ENCODE data around the gene THOC7. TPM values are rescaled to one million over a fixed set of nuclear protein-coding genes. Genes with fewer than 3 reads are reported as not detected.

THOC7 gene
- total RNA-seq, 6 donors from 2014 or later, result 16.2 to 77.7 (median 40.6) TPM

DNA sequence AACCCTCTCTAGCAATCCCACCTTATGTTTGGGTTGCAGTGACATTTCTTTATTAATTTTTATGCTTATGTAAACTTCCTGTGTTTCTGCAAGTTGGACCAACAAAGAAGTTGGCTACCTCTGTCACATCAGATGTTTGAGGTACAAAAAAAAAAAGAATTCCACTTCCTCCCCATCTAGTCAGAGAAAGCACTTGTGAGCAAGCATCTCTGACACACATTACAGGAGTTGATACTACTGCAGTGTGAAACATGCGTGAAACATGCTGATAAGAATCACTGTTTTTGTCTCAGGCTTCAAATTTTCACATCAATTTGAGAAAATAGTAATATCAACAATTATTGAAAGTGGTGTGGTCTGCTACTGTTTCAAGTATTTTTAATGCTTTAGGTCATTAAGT is 47.3 kb upstream of the THOC7 start:
- ATAC-seq (ENCODE audit: low FRiP score in 2 of 2) (no peak), DNase-seq (no peak)
- TF ChIP-seq POLR2AphosphoS5 (IDR thresholded peaks at IDR 0.05) (no peak), POLR2A (IDR thresholded peaks at IDR 0.05) (no peak), EP300 (IDR thresholded peaks at IDR 0.05) (no peak)
- TF ChIP-seq, protein P1, sequence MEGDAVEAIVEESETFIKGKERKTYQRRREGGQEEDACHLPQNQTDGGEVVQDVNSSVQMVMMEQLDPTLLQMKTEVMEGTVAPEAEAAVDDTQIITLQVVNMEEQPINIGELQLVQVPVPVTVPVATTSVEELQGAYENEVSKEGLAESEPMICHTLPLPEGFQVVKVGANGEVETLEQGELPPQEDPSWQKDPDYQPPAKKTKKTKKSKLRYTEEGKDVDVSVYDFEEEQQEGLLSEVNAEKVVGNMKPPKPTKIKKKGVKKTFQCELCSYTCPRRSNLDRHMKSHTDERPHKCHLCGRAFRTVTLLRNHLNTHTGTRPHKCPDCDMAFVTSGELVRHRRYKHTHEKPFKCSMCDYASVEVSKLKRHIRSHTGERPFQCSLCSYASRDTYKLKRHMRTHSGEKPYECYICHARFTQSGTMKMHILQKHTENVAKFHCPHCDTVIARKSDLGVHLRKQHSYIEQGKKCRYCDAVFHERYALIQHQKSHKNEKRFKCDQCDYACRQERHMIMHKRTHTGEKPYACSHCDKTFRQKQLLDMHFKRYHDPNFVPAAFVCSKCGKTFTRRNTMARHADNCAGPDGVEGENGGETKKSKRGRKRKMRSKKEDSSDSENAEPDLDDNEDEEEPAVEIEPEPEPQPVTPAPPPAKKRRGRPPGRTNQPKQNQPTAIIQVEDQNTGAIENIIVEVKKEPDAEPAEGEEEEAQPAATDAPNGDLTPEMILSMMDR (IDR thresholded peaks at IDR 0.05), result no peak
- Histone ChIP-seq H3K4me3 (peak overlapping the region in 1 of 4 donors; percentile 91), H3K36me3 (peaks cover 0 to 9% (median 2%) of the 10 kb centered on the region in 4 donors), H3K9me3 (no peaks in the 10 kb centered on the region), H3K4me1 (peaks cover 22 to 35% (median 26%) of the 10 kb centered on the region in 4 donors), H3K27me3 (no peaks in the 10 kb centered on the region), H3K27ac (peak overlapping the region; percentile 95 to 100 (median 98))
- WGBS, 2 donors, result 31 to 38% methylated on average over 1 of the region's 1 CpG

DNA sequence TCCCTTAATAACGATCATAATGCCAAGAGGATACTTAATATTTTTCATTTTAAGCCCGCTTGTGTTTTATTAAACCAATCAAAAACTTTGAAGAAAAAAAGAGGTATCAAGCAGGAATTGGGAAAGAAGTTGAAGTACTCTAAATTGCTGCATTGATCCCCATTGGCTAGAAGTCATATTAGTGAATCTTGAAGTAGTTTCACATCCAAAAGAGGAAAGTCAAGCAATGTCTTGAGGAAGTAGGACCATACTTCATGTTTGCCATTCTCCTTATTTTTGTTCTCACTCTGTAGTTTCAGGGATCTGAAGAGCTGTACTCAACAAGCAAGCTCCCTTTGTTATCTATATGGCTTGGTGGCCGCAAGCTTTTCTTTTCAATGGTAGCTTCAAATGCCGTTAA is 46.4 kb upstream of the THOC7 start:
- DNase-seq (no peak), ATAC-seq (ENCODE audit: low FRiP score in 2 of 2) (no peak)
- 89 to 92% methylated on average over 4 of the region's 4 CpGs for WGBS, 2 donors
- Histone ChIP-seq H3K36me3 (peaks cover 0 to 3% (median under 1%) of the 10 kb centered on the region in 4 donors), H3K9me3 (no peaks in the 10 kb centered on the region), H3K4me1 (peaks cover 22 to 32% (median 26%) of the 10 kb centered on the region in 4 donors), H3K4me3 (no peak overlapping the region), H3K27me3 (no peaks in the 10 kb centered on the region), H3K27ac (no peak overlapping the region)
- TF ChIP-seq POLR2AphosphoS5 (IDR thresholded peaks at IDR 0.05), result no peak
- TF ChIP-seq, protein P1 (IDR thresholded peaks at IDR 0.05), result no peak
- TF ChIP-seq EP300 (IDR thresholded peaks at IDR 0.05), result no peak

DNA sequence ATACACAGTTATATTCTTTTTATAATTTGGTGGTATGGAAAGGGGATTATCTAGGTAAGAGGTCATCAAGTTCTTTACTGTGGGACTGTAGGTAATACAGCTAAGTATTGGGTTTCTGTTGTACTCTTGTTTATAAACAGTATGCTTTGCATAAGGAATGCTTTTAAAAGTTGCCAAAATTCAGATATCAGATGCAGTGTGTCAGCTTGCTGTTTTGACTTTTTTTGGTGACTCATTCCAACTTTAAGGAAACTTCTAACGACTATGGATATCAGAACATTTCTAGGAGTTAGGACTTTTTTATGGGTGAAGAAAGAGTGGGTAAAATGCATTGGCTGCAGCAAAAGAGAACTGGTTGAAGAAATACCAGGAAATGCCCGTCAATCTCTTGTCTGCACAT is 45.8 kb upstream of the THOC7 start:
- no peak for ATAC-seq (ENCODE audit: low FRiP score in 2 of 2)
- peaks cover 22 to 26% (median 26%) of the 10 kb centered on the region in 4 donors for H3K4me1 ChIP-seq
- H3K36me3 ChIP-seq, result peaks cover 0 to 5% (median 0%) of the 10 kb centered on the region in 4 donors
- no peaks in the 10 kb centered on the region for H3K9me3 ChIP-seq
- DNase-seq, result no peak
- no peaks in the 10 kb centered on the region for H3K27me3 ChIP-seq
- no peak overlapping the region for H3K27ac ChIP-seq
- WGBS, 2 donors, result 62 to 71% methylated on average over 2 of the region's 2 CpGs
- TF ChIP-seq EP300 (IDR thresholded peaks at IDR 0.05), result no peak
- no peak for TF ChIP-seq POLR2AphosphoS5 (IDR thresholded peaks at IDR 0.05)
- no peak for TF ChIP-seq POLR2A (IDR thresholded peaks at IDR 0.05)
- TF ChIP-seq, protein P1 (IDR thresholded peaks at IDR 0.05), result no peak
- H3K4me3 ChIP-seq, result no peak overlapping the region

DNA sequence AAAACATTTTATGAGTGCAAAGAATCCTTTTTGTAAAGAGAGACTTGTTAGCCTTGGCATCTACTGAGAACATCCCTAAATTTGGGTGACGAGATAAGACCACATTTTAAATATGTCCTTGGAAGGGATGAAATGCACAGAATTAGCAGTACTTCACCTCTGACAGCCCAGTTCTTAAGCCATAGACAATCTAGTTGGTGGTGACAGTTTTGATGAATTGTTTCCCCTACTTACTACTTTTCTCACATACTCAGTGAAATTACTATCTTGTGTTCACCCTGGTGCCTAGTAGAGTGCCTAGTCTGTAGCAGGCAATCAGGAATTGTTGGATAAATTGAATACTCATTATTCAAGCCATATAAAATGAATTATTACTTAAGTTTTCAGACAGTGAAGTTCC is 45.2 kb upstream of the THOC7 start:
- peaks cover 0 to 5% (median 0%) of the 10 kb centered on the region in 4 donors for H3K36me3 ChIP-seq
- 91 to 97% methylated on average over 1 of the region's 1 CpG for WGBS, 2 donors
- peaks cover 16 to 21% (median 19%) of the 10 kb centered on the region in 4 donors for H3K4me1 ChIP-seq
- no peaks in the 10 kb centered on the region for H3K9me3 ChIP-seq
- no peak for ATAC-seq (ENCODE audit: low FRiP score in 2 of 2)
- no peaks in the 10 kb centered on the region for H3K27me3 ChIP-seq
- H3K4me3 ChIP-seq, result no peak overlapping the region
- H3K27ac ChIP-seq, result no peak overlapping the region
- TF ChIP-seq POLR2AphosphoS5 (IDR thresholded peaks at IDR 0.05), result no peak
- TF ChIP-seq EP300 (IDR thresholded peaks at IDR 0.05), result no peak
- TF ChIP-seq, protein P1 (IDR thresholded peaks at IDR 0.05), result no peak
- no peak for DNase-seq

DNA sequence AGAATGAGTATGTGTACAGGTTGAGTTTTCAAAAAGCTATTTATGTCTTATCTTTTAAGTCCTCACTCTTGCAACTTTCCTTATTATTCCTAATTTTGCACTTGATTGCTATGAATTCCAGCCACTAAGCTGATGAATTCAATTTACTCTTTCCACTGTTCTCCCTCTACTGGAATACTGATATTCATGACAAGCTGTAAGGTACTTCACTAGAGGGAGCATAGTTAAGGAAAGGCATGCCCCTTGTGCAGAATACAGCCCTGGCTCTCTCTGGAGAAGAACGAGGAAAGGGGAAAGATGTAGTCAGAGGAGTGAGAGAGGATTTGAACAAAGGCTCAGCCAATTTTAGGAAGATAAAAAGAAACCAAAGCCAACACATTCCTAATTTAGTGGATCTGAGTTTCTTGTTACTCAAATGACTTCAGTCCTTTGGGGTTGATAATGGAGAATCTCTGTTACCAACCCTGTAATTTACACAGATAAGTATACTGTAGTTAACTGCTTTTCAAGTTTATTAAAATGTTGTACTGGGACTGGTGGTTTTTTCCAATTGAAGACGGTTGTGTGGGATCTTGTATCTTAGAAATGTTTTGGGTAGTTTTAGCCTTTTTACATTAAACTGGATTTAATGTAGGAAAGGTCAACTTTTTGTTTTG is 44.6 kb upstream of the THOC7 start:
- Histone ChIP-seq H3K9me3 (no peaks in the 10 kb centered on the region), H3K4me3 (no peak overlapping the region), H3K27me3 (no peaks in the 10 kb centered on the region), H3K36me3 (peaks cover 0 to 5% (median 0%) of the 10 kb centered on the region in 4 donors), H3K27ac (no peak overlapping the region), H3K4me1 (peaks cover 11 to 15% (median 14%) of the 10 kb centered on the region in 4 donors)
- DNase-seq, result no peak
- TF ChIP-seq, protein P1 (IDR thresholded peaks at IDR 0.05), result peak in 1 of 6 experiments; percentile 11
- no peak for TF ChIP-seq POLR2A (IDR thresholded peaks at IDR 0.05)
- ATAC-seq (ENCODE audit: low FRiP score in 2 of 2), result no peak
- 69 to 77% methylated on average over 2 of the region's 2 CpGs for WGBS, 2 donors

Data from upper lobe of left lung (tissue), 6 donors.